GM23338 (cell line): Measurements from ENCODE around the gene PIGN.

Experiments used
- CTCF ChIP-seq, 2 experiments: fragments of 200-600 bp in 1 of 2; sonication (generic) in 1 of 2; conservative IDR thresholded peaks; 2 replicates each; pipeline versions ENCODE4 v1.5.1 to v1.6.1; 2016 to 2017; ENCODE audit warnings: antibody characterized with exemption in 2 of 2, low read depth in 2 of 2, mild to moderate bottlenecking in 2 of 2, moderate library complexity in 1 of 2
- ZNF331 ChIP-seq: fragments of 250-450 bp; sonication (Bioruptor Pico); IDR thresholded peaks from 2 replicates; pipeline ENCODE4 v1.5.0; 2020; ENCODE audit warnings: low read depth, mild to moderate bottlenecking, moderate library complexity

- no peak for TF ChIP-seq CTCF (conservative IDR thresholded peaks at IDR 0.05; ENCODE audit: low read depth in 2 of 2)
- TF ChIP-seq ZNF331 (CRISPR knock-in tag) = no peak
Measured at GRCh38 chr18:62109676-62110075, 77.2 kb downstream of the PIGN start.
